SU-DHL-6 (cell line): ENCODE measurements around the gene ARID5A.

Experiments used
- H2AFZ ChIP-seq: fragments of 200-600 bp; sonication (generic); 2 replicates; pipeline ENCODE4 v1.6.1; 2014; ENCODE audit warnings: low read depth, mild to moderate bottlenecking, moderate library complexity, mixed read lengths, antibody characterized with exemption, low read length; ENCODE audit not compliant: severe bottlenecking
- H3F3A ChIP-seq: fragments of 200-600 bp; shearing (Covaris generic); 2 replicates; pipeline ENCODE4 v1.6.0; 2016; ENCODE audit warnings: antibody characterized with exemption, mild to moderate bottlenecking; ENCODE audit not compliant: insufficient read depth
- H3K27ac ChIP-seq: fragments of 200-600 bp; sonication (generic); 2 replicates; pipeline ENCODE4 v1.5.1; 2016; ENCODE audit warnings: low read depth, mild to moderate bottlenecking, low read length, moderate library complexity, mixed read lengths
- H3K27me3 ChIP-seq: fragments of 200-600 bp; sonication (generic), shearing (Covaris generic); 2 replicates; pipeline ENCODE4 v1.6.0; 2014; ENCODE audit warnings: mild to moderate bottlenecking, low read length
- H3K36me3 ChIP-seq: fragments of 200-600 bp; sonication (generic); 2 replicates; pipeline ENCODE4 v1.6.1; 2014; ENCODE audit warnings: mild to moderate bottlenecking, low read length, mixed read lengths
- H3K4me2 ChIP-seq: fragments of 300-600, 200-600 bp; shearing (Covaris generic), sonication (generic); 2 replicates; pipeline ENCODE4 v1.6.0; 2014; ENCODE audit warnings: low read length, low read depth, mild to moderate bottlenecking; ENCODE audit not compliant: poor library complexity, severe bottlenecking
- H3K4me3 ChIP-seq: fragments of 200-600 bp; sonication (generic); 2 replicates; pipeline ENCODE4 v1.5.1; 2014; ENCODE audit warnings: antibody characterized with exemption, low read length, mild to moderate bottlenecking, mixed read lengths; ENCODE audit not compliant: insufficient read depth, poor library complexity, severe bottlenecking
- H3K79me2 ChIP-seq: fragments of 200-600 bp; sonication (generic); 2 replicates; pipeline ENCODE4 v1.6.1; 2014; ENCODE audit warnings: mild to moderate bottlenecking, low read length, moderate library complexity; ENCODE audit not compliant: insufficient read depth
- H3K9ac ChIP-seq: fragments of 200-600 bp; sonication (generic); 2 replicates; pipeline ENCODE4 v1.7.0; 2014; ENCODE audit warnings: mild to moderate bottlenecking, low read length
- H3K9me2 ChIP-seq: fragments of 200-600 bp; sonication (generic); replicated peaks from 2 replicates; pipeline ENCODE4 v1.6.1; 2014; ENCODE audit warnings: low read length; ENCODE audit not compliant: insufficient read depth
- H3K9me3 ChIP-seq: fragments of 200-600 bp; sonication (generic); 2 replicates; pipeline ENCODE4 v1.6.1; 2014; ENCODE audit warnings: low read length, mixed read lengths; ENCODE audit not compliant: insufficient read depth
- H4K20me1 ChIP-seq: fragments of 200-600 bp; sonication (generic); 2 replicates; pipeline ENCODE4 v1.6.1; 2014; ENCODE audit warnings: low read depth, mild to moderate bottlenecking, antibody characterized with exemption, low read length, moderate library complexity, mixed read lengths
- CTCF ChIP-seq: fragments of 200-600 bp; sonication (generic); IDR thresholded peaks from one replicate; pipeline ENCODE4 v1.5.1; 2017; ENCODE audit warnings: antibody characterized with exemption, mild to moderate bottlenecking, low read length, moderate library complexity; ENCODE audit not compliant: insufficient read depth, poor library complexity, severe bottlenecking
- EZH2phosphoT487 ChIP-seq: fragments of 200-600 bp; sonication (generic), shearing (Covaris generic); conservative IDR thresholded peaks from 2 replicates; pipeline ENCODE4 v1.6.1; 2018; ENCODE audit warnings: mild to moderate bottlenecking, antibody characterized with exemption, low read length, moderate library complexity, mixed read lengths

ARID5A gene

GRCh38 chr2:96578731-96579130, 42.2 kb downstream of the ARID5A start:
- H3K79me2 ChIP-seq, result no peaks in the 10 kb centered on the region
- no peak overlapping the region for H3K27ac ChIP-seq
- no peak overlapping the region for H3K4me3 ChIP-seq
- no peak overlapping the region for H3K4me2 ChIP-seq
- H3K9me3 ChIP-seq, result no peaks in the 10 kb centered on the region
- H2AFZ ChIP-seq, result no peak overlapping the region
- H3K36me3 ChIP-seq, result no peaks in the 10 kb centered on the region
- H3K9me2 ChIP-seq, result no peaks in the 10 kb centered on the region
- no peaks in the 10 kb centered on the region for H4K20me1 ChIP-seq
- TF ChIP-seq EZH2phosphoT487 (no peak), CTCF (no peak)
- no peaks in the 10 kb centered on the region for H3K27me3 ChIP-seq
- no peaks in the 10 kb centered on the region for H3F3A ChIP-seq
- H3K9ac ChIP-seq, result no peak overlapping the region

- Histone ChIP-seq H4K20me1 (no peaks in the 10 kb centered on the region), H3K27ac (no peak overlapping the region), H3K27me3 (no peaks in the 10 kb centered on the region), H3K36me3 (no peaks in the 10 kb centered on the region), H3K9ac (no peak overlapping the region), H3K79me2 (no peaks in the 10 kb centered on the region), H3F3A (no peaks in the 10 kb centered on the region), H3K4me3 (no peak overlapping the region), H2AFZ (no peak overlapping the region), H3K9me3 (no peaks in the 10 kb centered on the region), H3K4me2 (no peak overlapping the region), H3K9me2 (no peaks in the 10 kb centered on the region)
- TF ChIP-seq EZH2phosphoT487 (no peak), CTCF (no peak)
Measured at GRCh38 chr2:96579422-96579821, 42.9 kb downstream of the ARID5A start.

- no peak overlapping the region for H3K4me3 ChIP-seq
- H3K79me2 ChIP-seq, result no peaks in the 10 kb centered on the region
- no peak for TF ChIP-seq CTCF
- TF ChIP-seq EZH2phosphoT487, result no peak
- no peaks in the 10 kb centered on the region for H3K9me2 ChIP-seq
- H3K36me3 ChIP-seq, result no peaks in the 10 kb centered on the region
- no peak overlapping the region for H3K27ac ChIP-seq
- no peak overlapping the region for H3K4me2 ChIP-seq
- H3K27me3 ChIP-seq, result no peaks in the 10 kb centered on the region
- no peaks in the 10 kb centered on the region for H4K20me1 ChIP-seq
- no peak overlapping the region for H3K9ac ChIP-seq
- H3F3A ChIP-seq, result no peaks in the 10 kb centered on the region
- H2AFZ ChIP-seq, result no peak overlapping the region
- no peaks in the 10 kb centered on the region for H3K9me3 ChIP-seq
Measured at GRCh38 chr2:96580771-96581170, 44.2 kb downstream of the ARID5A start.

- no peak overlapping the region for H3K27ac ChIP-seq
- no peaks in the 10 kb centered on the region for H3K9me3 ChIP-seq
- H3K79me2 ChIP-seq, result no peaks in the 10 kb centered on the region
- no peak overlapping the region for H3K4me2 ChIP-seq
- H3K9me2 ChIP-seq, result no peaks in the 10 kb centered on the region
- no peak overlapping the region for H3K4me3 ChIP-seq
- H2AFZ ChIP-seq, result no peak overlapping the region
- no peaks in the 10 kb centered on the region for H3K36me3 ChIP-seq
- H3K27me3 ChIP-seq, result no peaks in the 10 kb centered on the region
- H3F3A ChIP-seq, result no peaks in the 10 kb centered on the region
- H4K20me1 ChIP-seq, result no peaks in the 10 kb centered on the region
- TF ChIP-seq CTCF, result no peak
- TF ChIP-seq EZH2phosphoT487, result no peak
- no peak overlapping the region for H3K9ac ChIP-seq
Measured at GRCh38 chr2:96584017-96584416, 47.5 kb downstream of the ARID5A start.
